Duodenal mucosa (tissue), 2 donors: ENCODE data around the gene SNCAIP.

Experiments used
- H3K27ac ChIP-seq: one replicate; pipeline ENCODE4 v1.7.0; 2013; ENCODE audit warnings: low read depth, low read length
- H3K27me3 ChIP-seq, 2 donors: one replicate each; pipeline ENCODE4 v1.7.0; 2013; ENCODE audit warnings: low read length in 2 of 2, control low read depth in 1 of 2; ENCODE audit not compliant: insufficient read depth in 2 of 2, control insufficient read depth in 1 of 2
- H3K36me3 ChIP-seq, 2 donors: one replicate each; pipeline ENCODE4 v1.7.0; 2013; ENCODE audit warnings: low read length in 2 of 2, control low read depth in 1 of 2; ENCODE audit not compliant: insufficient read depth in 2 of 2, control insufficient read depth in 1 of 2
- H3K4me1 ChIP-seq, 2 donors: one replicate each; pipeline ENCODE4 v1.7.0; 2013; ENCODE audit warnings: low read length in 2 of 2, control low read depth in 1 of 2; ENCODE audit not compliant: insufficient read depth in 2 of 2, control insufficient read depth in 1 of 2
- H3K4me3 ChIP-seq, 2 donors: one replicate each; pipeline ENCODE4 v1.7.0; 2013; ENCODE audit warnings: low read length in 2 of 2, low read depth in 1 of 2
- H3K9ac ChIP-seq, 2 donors: one replicate each; pipeline ENCODE4 v1.7.0; 2013; ENCODE audit warnings: low read length in 2 of 2, low read depth in 1 of 2
- H3K9me3 ChIP-seq, 2 donors: one replicate each; pipeline ENCODE4 v1.7.0; 2013; ENCODE audit warnings: low read length in 2 of 2, control low read depth in 1 of 2; ENCODE audit not compliant: control insufficient read depth in 1 of 2

SNCAIP gene

DNA sequence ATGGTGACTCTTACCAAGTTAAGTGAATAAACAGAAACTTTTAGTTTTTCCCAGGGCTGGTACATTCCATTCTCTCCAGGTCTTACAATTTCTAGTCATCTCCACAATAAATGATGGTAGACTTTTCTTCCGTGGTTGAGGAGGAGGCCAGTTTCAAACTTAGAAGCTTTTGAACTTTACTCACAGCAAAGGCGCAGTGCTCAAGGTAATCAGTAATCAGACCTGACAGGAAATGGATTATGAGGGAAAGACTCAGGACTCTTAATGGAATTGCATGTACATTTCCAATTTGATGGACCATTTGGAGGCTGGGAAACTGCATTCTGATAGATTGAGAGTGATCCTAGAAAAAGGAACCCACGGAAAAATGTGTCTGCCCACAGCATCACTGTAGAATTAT, 93.7 kb downstream of the SNCAIP start:
- Histone ChIP-seq H3K9me3 (no peaks in the 10 kb centered on the region), H3K4me1 (no peaks in the 10 kb centered on the region), H3K4me3 (no peak overlapping the region), H3K27ac (no peak overlapping the region), H3K27me3 (no peaks in the 10 kb centered on the region), H3K36me3 (no peaks in the 10 kb centered on the region), H3K9ac (no peak overlapping the region)

DNA sequence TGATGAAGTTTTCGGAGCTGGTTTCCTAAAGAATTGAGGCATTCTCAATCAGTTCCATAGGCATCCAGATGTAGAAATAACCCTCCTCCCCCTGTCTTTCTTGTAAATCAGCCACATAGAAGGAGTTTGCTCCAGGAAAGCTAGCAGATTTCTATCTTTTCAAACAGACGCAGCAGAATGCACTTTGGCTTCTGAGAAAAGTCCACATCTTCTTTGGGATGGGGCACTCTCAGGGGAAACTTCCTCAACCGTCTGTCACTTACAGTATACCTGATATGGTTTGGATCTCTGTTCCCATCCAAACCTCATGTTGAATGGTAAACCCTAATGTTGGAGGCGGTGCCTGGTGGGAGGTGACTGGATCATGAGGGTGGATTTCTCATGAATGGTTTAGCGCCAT, 94.1 kb downstream of the SNCAIP start:
- no peaks in the 10 kb centered on the region for H3K36me3 ChIP-seq
- H3K9me3 ChIP-seq = no peaks in the 10 kb centered on the region
- H3K4me1 ChIP-seq = no peaks in the 10 kb centered on the region
- H3K27me3 ChIP-seq = no peaks in the 10 kb centered on the region
- H3K9ac ChIP-seq = no peak overlapping the region
- H3K4me3 ChIP-seq = no peak overlapping the region
- H3K27ac ChIP-seq = no peak overlapping the region

DNA sequence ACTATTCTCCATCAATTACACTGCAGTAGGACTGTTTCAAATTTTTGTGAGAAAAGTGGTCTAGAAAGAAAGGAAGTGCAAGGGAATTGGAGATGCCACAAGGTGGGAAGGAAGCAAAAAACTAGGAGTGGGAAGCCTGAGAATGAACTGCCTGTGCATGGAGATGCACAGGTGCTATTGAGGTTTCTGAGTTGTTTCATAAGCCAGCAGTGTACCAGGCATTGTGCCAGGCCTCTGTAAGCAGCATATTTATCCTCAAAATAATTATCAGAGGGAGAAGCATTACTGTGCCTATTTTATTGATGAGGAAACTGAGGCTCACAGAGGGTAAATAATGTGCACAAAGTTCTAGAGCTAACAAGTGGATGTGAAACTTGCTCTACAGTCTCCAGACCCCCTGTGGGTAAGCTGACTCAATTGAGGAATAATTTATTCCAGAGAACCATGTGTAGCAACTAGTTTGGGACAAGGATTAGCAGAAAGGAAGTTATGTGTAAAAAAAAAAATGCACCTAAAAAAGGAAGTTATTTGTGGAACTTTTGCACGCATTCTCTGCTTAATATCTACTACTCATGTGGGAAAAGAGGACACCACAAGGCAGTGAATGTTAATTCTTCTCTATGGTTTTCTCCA, 96.7 kb downstream of the SNCAIP start:
- H3K4me3 ChIP-seq = no peak overlapping the region
- no peaks in the 10 kb centered on the region for H3K9me3 ChIP-seq
- no peaks in the 10 kb centered on the region for H3K27me3 ChIP-seq
- H3K9ac ChIP-seq = no peak overlapping the region
- H3K4me1 ChIP-seq = no peaks in the 10 kb centered on the region
- no peak overlapping the region for H3K27ac ChIP-seq
- no peaks in the 10 kb centered on the region for H3K36me3 ChIP-seq

DNA sequence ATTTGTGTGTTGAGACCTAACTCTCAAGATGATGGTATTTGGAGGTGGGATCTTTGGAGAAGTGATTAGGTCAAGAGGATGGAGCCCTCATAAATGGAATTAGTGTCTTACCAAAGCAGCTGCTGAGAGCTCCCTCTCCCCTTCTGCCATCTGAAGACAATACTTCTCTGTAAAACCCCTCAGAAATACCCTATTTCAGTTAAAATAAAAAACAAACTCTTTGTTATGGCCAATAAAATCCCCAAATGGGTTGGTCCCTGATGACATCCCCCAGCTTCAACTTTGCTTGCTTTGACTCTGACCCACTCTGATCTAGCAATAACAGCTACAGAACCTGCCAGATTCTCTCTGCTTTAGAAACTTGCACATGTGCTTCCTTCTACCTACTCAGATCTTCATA, 100.9 kb downstream of the SNCAIP start:
- Histone ChIP-seq H3K9me3 (no peaks in the 10 kb centered on the region), H3K9ac (no peak overlapping the region), H3K27ac (no peak overlapping the region), H3K4me3 (no peak overlapping the region), H3K27me3 (no peaks in the 10 kb centered on the region), H3K4me1 (no peaks in the 10 kb centered on the region), H3K36me3 (no peaks in the 10 kb centered on the region)

DNA sequence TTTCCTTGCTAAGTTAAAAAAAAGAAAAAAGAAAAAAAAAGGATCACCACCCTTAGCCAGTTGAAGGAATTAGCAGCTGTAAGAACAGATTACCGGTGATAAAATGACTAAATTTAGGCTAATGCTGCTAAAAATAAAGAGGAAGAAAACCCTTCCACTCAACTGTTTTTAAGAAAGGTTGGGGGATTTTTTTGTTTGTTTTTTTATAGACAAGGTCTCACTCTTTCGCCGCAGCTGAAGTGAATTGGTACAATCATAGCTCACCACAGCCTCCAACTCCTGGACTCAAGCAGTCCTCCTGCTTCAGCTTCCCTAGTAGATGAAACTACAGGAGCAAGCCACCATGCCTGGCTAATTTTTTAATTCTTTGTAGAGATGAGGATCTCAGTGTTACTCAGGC, 101.7 kb downstream of the SNCAIP start:
- no peak overlapping the region for H3K4me3 ChIP-seq
- no peaks in the 10 kb centered on the region for H3K27me3 ChIP-seq
- H3K9me3 ChIP-seq = no peaks in the 10 kb centered on the region
- H3K36me3 ChIP-seq = no peaks in the 10 kb centered on the region
- H3K4me1 ChIP-seq = no peaks in the 10 kb centered on the region
- H3K27ac ChIP-seq = no peak overlapping the region
- no peak overlapping the region for H3K9ac ChIP-seq

DNA sequence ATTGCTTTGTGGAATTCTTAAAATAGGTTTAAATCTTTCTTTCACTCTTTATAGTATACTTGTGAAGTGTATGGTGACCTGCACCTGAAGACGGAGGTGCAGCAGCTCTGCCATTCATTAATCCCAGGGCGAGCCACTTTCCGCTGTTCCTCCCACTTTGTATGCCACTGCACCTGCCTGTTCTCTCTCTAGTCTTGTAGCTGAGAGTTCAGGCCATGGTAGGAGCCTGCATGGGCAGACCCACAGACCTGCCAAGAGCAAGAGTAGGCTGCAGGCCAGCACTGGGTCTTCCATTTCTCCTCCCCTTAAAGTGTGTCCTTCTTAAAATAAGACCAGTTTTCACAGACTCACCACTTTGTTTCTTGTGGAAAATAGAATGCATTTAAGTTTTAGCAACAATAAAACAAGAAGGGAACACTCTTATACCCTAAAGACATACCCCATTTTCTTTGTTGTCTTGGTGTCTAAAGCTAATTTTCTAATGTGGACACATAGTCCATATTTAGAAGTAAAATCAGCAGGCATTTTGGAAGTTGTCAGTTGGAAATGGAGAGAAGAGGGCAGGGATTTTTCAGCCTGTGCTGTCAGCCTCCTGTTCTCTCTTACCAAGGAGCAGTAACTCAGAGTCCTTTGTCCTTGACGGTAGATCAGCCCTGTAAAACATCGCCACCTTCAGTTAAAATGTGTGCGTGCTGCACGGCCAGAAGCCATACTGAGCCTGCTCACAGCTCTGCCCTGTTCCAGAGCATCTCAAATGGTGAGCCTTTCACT, 103.2 kb downstream of the SNCAIP start:
- Histone ChIP-seq H3K27me3 (no peaks in the 10 kb centered on the region), H3K9me3 (no peaks in the 10 kb centered on the region), H3K4me3 (no peak overlapping the region), H3K4me1 (no peaks in the 10 kb centered on the region), H3K27ac (no peak overlapping the region), H3K9ac (no peak overlapping the region), H3K36me3 (no peaks in the 10 kb centered on the region)

DNA sequence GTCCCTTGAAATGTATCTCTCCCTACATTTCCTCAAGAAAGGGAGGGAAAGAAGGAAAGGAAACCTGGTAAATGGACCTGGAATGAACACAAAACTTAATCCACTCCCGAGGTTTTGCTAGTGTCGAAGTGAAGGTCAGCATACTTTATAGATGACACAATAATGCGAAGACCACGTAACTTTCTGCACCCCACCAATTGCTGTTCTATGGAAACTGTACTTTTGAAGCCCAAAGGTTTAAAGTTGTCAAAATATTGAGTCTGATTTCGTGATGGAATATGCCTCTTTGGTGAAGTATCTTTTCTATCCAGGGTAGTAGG, 103.7 kb downstream of the SNCAIP start:
- H3K4me1 ChIP-seq = no peaks in the 10 kb centered on the region
- H3K4me3 ChIP-seq = no peak overlapping the region
- no peaks in the 10 kb centered on the region for H3K9me3 ChIP-seq
- no peak overlapping the region for H3K9ac ChIP-seq
- no peak overlapping the region for H3K27ac ChIP-seq
- H3K36me3 ChIP-seq = no peaks in the 10 kb centered on the region
- no peaks in the 10 kb centered on the region for H3K27me3 ChIP-seq

DNA sequence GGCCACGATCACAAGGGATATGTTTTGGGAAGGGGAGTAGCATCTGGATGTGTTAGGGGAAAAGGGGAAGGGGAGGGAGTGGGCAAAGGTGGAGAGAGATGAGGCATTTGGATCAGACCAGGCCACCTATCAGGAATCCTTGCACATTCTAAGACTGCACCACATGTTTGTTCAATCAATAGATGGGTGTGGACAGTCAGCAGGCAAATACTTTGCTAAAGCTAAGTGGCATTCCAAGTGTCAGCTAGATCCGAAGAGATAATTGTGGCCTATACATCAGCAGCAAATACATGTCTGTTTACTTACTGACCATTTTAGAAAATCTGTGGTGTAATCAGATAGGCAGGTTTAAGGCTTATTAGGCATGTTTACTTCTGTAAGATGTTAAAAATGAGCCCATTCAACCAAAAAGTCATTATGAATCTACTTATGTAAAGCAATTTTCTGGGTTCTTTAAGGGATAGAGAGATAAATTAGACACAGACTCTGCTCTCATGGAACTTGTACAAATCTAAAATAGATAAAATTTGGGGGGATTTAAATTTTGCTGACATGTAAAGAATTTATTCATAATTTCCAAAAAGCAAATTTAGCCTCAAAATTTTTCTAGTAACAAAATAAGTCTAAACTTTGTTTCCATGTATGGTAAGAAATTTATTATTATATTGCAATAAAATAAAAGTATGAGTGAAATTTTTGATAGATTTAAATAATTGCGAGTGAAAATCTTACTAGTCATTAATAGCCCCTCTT, 107.3 kb downstream of the SNCAIP start:
- Histone ChIP-seq H3K9ac (no peak overlapping the region), H3K9me3 (no peaks in the 10 kb centered on the region), H3K27ac (no peak overlapping the region), H3K4me3 (no peak overlapping the region), H3K36me3 (no peaks in the 10 kb centered on the region), H3K4me1 (no peaks in the 10 kb centered on the region), H3K27me3 (no peaks in the 10 kb centered on the region)

DNA sequence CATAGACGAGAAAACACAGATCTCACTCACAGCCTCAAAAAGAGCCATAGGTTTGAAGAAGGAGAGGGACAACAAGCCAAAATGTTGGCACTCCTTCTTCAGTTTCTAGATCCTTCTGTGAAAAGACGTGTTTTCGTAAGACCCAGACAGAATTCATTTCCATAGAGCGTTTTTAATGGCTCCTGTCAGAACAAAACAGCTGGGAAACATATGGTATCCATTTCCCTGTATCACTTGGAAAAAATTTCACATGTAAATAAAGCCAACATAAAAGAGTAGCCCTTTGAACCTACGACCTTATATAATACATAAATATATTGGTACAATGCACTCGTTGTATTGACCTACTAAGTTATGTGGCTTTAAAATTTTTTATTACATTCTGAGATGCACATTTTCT, 108.1 kb downstream of the SNCAIP start:
- Histone ChIP-seq H3K4me3 (no peak overlapping the region), H3K4me1 (no peaks in the 10 kb centered on the region), H3K27me3 (no peaks in the 10 kb centered on the region), H3K9ac (no peak overlapping the region), H3K36me3 (no peaks in the 10 kb centered on the region), H3K27ac (no peak overlapping the region), H3K9me3 (no peaks in the 10 kb centered on the region)

DNA sequence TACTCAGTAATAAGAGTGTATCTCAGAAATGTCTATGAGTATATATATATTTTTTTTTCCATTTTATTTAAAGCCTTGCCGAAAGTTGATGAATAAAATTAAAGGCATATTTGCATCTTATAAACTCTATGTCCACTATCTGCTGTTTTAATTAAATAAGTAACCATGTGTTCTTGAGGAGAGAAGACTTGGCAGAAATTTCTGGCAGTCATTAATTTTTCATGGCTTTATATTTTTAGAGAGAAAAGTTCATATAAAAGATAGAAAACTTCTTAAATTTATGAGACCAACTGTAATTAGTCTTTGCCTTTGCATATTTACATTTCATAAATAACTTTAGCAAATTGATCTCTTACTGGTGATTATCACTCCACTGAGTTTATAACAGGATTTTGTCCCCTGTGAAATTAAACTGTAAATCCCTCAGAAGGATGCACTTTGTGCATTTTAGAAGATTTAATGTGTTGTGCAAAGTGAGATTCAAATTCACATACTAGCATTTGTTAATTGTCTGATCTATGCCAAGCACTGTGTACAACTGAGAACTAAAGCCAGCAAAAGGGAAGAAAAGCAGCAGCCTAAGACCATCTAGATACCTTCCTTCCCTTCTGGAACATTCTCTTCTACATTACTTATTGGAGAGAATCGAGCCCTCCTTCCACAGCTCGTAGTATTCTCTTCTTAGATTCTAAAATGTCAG, 108.7 kb downstream of the SNCAIP start:
- H3K9ac ChIP-seq = no peak overlapping the region
- H3K36me3 ChIP-seq = no peaks in the 10 kb centered on the region
- H3K27me3 ChIP-seq = no peaks in the 10 kb centered on the region
- no peaks in the 10 kb centered on the region for H3K9me3 ChIP-seq
- no peak overlapping the region for H3K27ac ChIP-seq
- H3K4me3 ChIP-seq = no peak overlapping the region
- H3K4me1 ChIP-seq = no peaks in the 10 kb centered on the region
